H9 (cell line): ENCODE results near the gene NKX2-3. TPM values are rescaled to one million over a fixed set of nuclear protein-coding genes. Genes with fewer than 3 reads are reported as not detected.

Experiments used
- DNase-seq: peaks from one replicate; pipeline ENCODE4 v3.0.0-alpha.2; 2017
- H2AFZ ChIP-seq: one replicate; pipeline ENCODE4 v1.6.1; 2013; ENCODE audit warnings: mild to moderate bottlenecking, low read length, control low read depth, moderate library complexity
- H2AK5ac ChIP-seq: 2 replicates; pipeline ENCODE4 v1.6.1; 2013; ENCODE audit warnings: low read length, control low read depth, mixed read lengths; ENCODE audit not compliant: insufficient read length
- H2BK120ac ChIP-seq: one replicate; pipeline ENCODE4 v1.6.1; 2013; ENCODE audit warnings: low read depth, mild to moderate bottlenecking, low read length, control low read depth, inconsistent platforms; ENCODE audit not compliant: poor library complexity, severe bottlenecking
- H2BK12ac ChIP-seq: 2 replicates; pipeline ENCODE4 v1.6.1; 2013; ENCODE audit warnings: low read length, control low read depth, mixed read lengths, low read depth; ENCODE audit not compliant: insufficient read length
- H2BK15ac ChIP-seq: 2 replicates; pipeline ENCODE4 v1.6.1; 2013; ENCODE audit warnings: low read depth, low read length, control low read depth
- H2BK20ac ChIP-seq: one replicate; pipeline ENCODE4 v1.6.1; 2013; ENCODE audit warnings: low read depth, mild to moderate bottlenecking, low read length, control low read depth, inconsistent platforms; ENCODE audit not compliant: poor library complexity, severe bottlenecking
- H2BK5ac ChIP-seq: 2 replicates; pipeline ENCODE4 v1.6.1; 2013; ENCODE audit warnings: low read length, control low read depth, mixed read lengths; ENCODE audit not compliant: insufficient read length
- H3K14ac ChIP-seq: 2 replicates; pipeline ENCODE4 v1.6.1; 2013; ENCODE audit warnings: low read length, control low read depth; ENCODE audit not compliant: insufficient read depth
- H3K18ac ChIP-seq: 2 replicates; pipeline ENCODE4 v1.6.1; 2013; ENCODE audit warnings: low read depth, mild to moderate bottlenecking, mixed read lengths, low read length, control low read depth; ENCODE audit not compliant: insufficient read length
- H3K23ac ChIP-seq: 2 replicates; pipeline ENCODE4 v1.6.1; 2013; ENCODE audit warnings: low read length, control low read depth, mixed read lengths, low read depth; ENCODE audit not compliant: insufficient read length
- H3K23me2 ChIP-seq: 2 replicates; pipeline ENCODE4 v1.6.1; 2013; ENCODE audit warnings: low read depth, mild to moderate bottlenecking, mixed read lengths, low read length, control low read depth; ENCODE audit not compliant: insufficient read length, poor library complexity, severe bottlenecking
- H3K27ac ChIP-seq: 2 replicates; pipeline ENCODE4 v1.5.1; 2013; ENCODE audit warnings: low read length, control low read depth, mixed read lengths, low read depth; ENCODE audit not compliant: insufficient read length
- H3K27me3 ChIP-seq: 2 replicates; pipeline ENCODE4 v1.6.1; 2013; ENCODE audit warnings: low read length, control low read depth, inconsistent platforms; ENCODE audit not compliant: insufficient read depth
- H3K4ac ChIP-seq: 2 replicates; pipeline ENCODE4 v1.6.1; 2013; ENCODE audit warnings: low read depth, mild to moderate bottlenecking, control low read depth, inconsistent platforms, low read length, moderate library complexity
- H3K4me1 ChIP-seq: 2 replicates; pipeline ENCODE4 v1.6.1; 2013; ENCODE audit warnings: low read length, control low read depth, inconsistent platforms; ENCODE audit not compliant: insufficient read depth
- H3K4me2 ChIP-seq: 2 replicates; pipeline ENCODE4 v1.6.1; 2013; ENCODE audit warnings: low read length, control low read depth, mixed read lengths; ENCODE audit not compliant: insufficient read length, insufficient read depth
- H3K56ac ChIP-seq: 2 replicates; pipeline ENCODE4 v1.6.1; 2013; ENCODE audit warnings: low read depth, mild to moderate bottlenecking, mixed read lengths, low read length, control low read depth; ENCODE audit not compliant: insufficient read length
- H3K79me1 ChIP-seq: 2 replicates; pipeline ENCODE4 v1.6.1; 2013; ENCODE audit warnings: low read depth, mild to moderate bottlenecking, moderate library complexity, low read length, control low read depth, inconsistent platforms; ENCODE audit not compliant: insufficient read depth, poor library complexity, severe bottlenecking
- H3K79me2 ChIP-seq: 2 replicates; pipeline ENCODE4 v1.6.1; 2013; ENCODE audit warnings: low read length, control low read depth, inconsistent platforms; ENCODE audit not compliant: insufficient read depth
- H3K9ac ChIP-seq: 2 replicates; pipeline ENCODE4 v1.6.1; 2013; ENCODE audit warnings: low read length, control low read depth, mixed read lengths; ENCODE audit not compliant: insufficient read length; ENCODE audit errors: extremely low read depth
- H3K9me3 ChIP-seq: one replicate; pipeline ENCODE4 v1.6.1; 2013; ENCODE audit warnings: low read depth, low read length, inconsistent platforms; ENCODE audit not compliant: control insufficient read depth
- H3T11ph ChIP-seq: one replicate; pipeline ENCODE4 v1.6.1; 2013; ENCODE audit warnings: mild to moderate bottlenecking, low read length, control low read depth, inconsistent platforms
- H4K20me1 ChIP-seq: one replicate; pipeline ENCODE4 v1.6.1; 2013; ENCODE audit not compliant: control insufficient read depth, insufficient read length, insufficient read depth
- H4K5ac ChIP-seq: 2 replicates; pipeline ENCODE4 v1.6.1; 2013; ENCODE audit warnings: low read depth, mild to moderate bottlenecking, mixed read lengths, low read length, control low read depth; ENCODE audit not compliant: insufficient read length
- H4K8ac ChIP-seq: replicated peaks from 2 replicates; pipeline ENCODE4 v1.6.1; 2013; ENCODE audit warnings: low read length, control low read depth, mixed read lengths, low read depth; ENCODE audit not compliant: insufficient read length
- H4K91ac ChIP-seq: 2 replicates; pipeline ENCODE4 v1.6.1; 2013; ENCODE audit warnings: low read depth, mild to moderate bottlenecking, moderate library complexity, mixed read lengths, low read length, control low read depth; ENCODE audit not compliant: insufficient read length
- H3K27ac Mint-ChIP-seq, 3 experiments: 2 replicates in 2 of 3; 3 replicates in 1 of 3; pipeline ENCODE4 v1.8.0; 2020 to 2021; ENCODE audit warnings: mixed read lengths in 3 of 3, mild to moderate bottlenecking in 1 of 3, moderate library complexity in 1 of 3
- H3K27me3 Mint-ChIP-seq: 2 replicates; pipeline ENCODE4 v1.8.0; 2021; ENCODE audit warnings: low read depth, mild to moderate bottlenecking, moderate library complexity, mixed read lengths
- H3K36me3 Mint-ChIP-seq, 3 experiments: 2 replicates in 2 of 3; 3 replicates in 1 of 3; pipeline ENCODE4 v1.8.0; 2020 to 2021; ENCODE audit warnings: low read depth in 3 of 3, mixed read lengths in 3 of 3; ENCODE audit not compliant: insufficient read depth in 1 of 3
- H3K4me1 Mint-ChIP-seq, 2 experiments: 2 replicates each; pipeline ENCODE4 v1.8.0; 2020; ENCODE audit warnings: mixed read lengths in 2 of 2
- H3K4me3 Mint-ChIP-seq, 2 experiments: 2 replicates in 1 of 2; 3 replicates in 1 of 2; pipeline ENCODE4 v1.8.0; 2020 to 2021; ENCODE audit warnings: mild to moderate bottlenecking in 2 of 2, mixed read lengths in 2 of 2, moderate library complexity in 1 of 2
- H3K9me3 Mint-ChIP-seq, 2 experiments: 2 replicates in 1 of 2; 3 replicates in 1 of 2; pipeline ENCODE4 v1.8.0; 2020; ENCODE audit warnings: mild to moderate bottlenecking in 2 of 2, mixed read lengths in 2 of 2, moderate library complexity in 1 of 2
- CTCF ChIP-seq: fragments of 200-600 bp; sonication (generic); conservative IDR thresholded peaks from 3 replicates; pipeline ENCODE4 v1.8.0; 2021; ENCODE audit warnings: antibody characterized with exemption, mild to moderate bottlenecking
- WGBS: extraction: QIAGEN DNeasy Blood & Tissue Kit; methylation state at CpG from one replicate; pipeline ENCODE4 v1.1.7; 2013; ENCODE audit warnings: missing lambda C conversion rate, low lambda C conversion rate, mixed read lengths; ENCODE audit not compliant: insufficient read length; ENCODE audit errors: extremely low coverage; 5-methylcytosine and 5-hydroxymethylcytosine counted together
- total RNA-seq: library from RNA; stranded (reverse); gene quantifications from 2 replicates; pipeline ENCODE4 v1.2.1, GENCODE V29; 2021

Gene NKX2-3
- total RNA-seq, 1 experiment from 2014 or later, result not detected

GRCh38 chr10:99555825-99556523, 23.2 kb downstream of the NKX2-3 start:
- Histone ChIP-seq H3K9ac (no peak overlapping the region), H3K79me1 (no peaks in the 10 kb centered on the region), H2BK15ac (no peak overlapping the region), H3K56ac (no peak overlapping the region), H3K23me2 (no peaks in the 10 kb centered on the region), H3T11ph (no peak overlapping the region), H3K14ac (no peak overlapping the region), H3K4me2 (no peak overlapping the region), H4K8ac (no peak overlapping the region), H2BK20ac (no peak overlapping the region), H4K20me1 (no peaks in the 10 kb centered on the region), H2BK12ac (no peak overlapping the region), H2BK120ac (no peak overlapping the region), H4K5ac (no peak overlapping the region), H3K27me3 (no peaks in the 10 kb centered on the region; the same call in 1 of the 2 replicates), H3K79me2 (no peaks in the 10 kb centered on the region), H2BK5ac (no peak overlapping the region), H3K9me3 (no peaks in the 10 kb centered on the region), H3K4ac (no peak overlapping the region), H3K27ac (no peak overlapping the region), H4K91ac (no peak overlapping the region), H2AK5ac (no peak overlapping the region), H2AFZ (no peak overlapping the region), H3K23ac (no peak overlapping the region), H3K4me1 (no peaks in the 10 kb centered on the region), H3K18ac (no peak overlapping the region)
- TF ChIP-seq CTCF, result no peak
- H3K4me1 Mint-ChIP-seq, result peaks cover 20% of the 10 kb centered on the region in 2 experiments
- H3K27me3 Mint-ChIP-seq, result peaks cover 53% of the 10 kb centered on the region
- WGBS, result no CpG with 5 or more reads among the region's 6 CpGs
- H3K4me3 Mint-ChIP-seq, result no peak overlapping the region
- no peak for DNase-seq
- no peaks in the 10 kb centered on the region for H3K36me3 Mint-ChIP-seq
- H3K27ac Mint-ChIP-seq, result no peak overlapping the region
- H3K9me3 Mint-ChIP-seq, result no peaks in the 10 kb centered on the region
